ENCODE measurements around the gene RIPOR1. TPM values are rescaled to one million over a fixed set of nuclear protein-coding genes. Genes with fewer than 3 reads are reported as not detected.
A peak's percentile ranks its signal among the peaks of the same experiment; 100 is the strongest.

The RIPOR1 gene
- total RNA-seq, 1 experiment from 2014 or later, result 82.2 TPM

DNA sequence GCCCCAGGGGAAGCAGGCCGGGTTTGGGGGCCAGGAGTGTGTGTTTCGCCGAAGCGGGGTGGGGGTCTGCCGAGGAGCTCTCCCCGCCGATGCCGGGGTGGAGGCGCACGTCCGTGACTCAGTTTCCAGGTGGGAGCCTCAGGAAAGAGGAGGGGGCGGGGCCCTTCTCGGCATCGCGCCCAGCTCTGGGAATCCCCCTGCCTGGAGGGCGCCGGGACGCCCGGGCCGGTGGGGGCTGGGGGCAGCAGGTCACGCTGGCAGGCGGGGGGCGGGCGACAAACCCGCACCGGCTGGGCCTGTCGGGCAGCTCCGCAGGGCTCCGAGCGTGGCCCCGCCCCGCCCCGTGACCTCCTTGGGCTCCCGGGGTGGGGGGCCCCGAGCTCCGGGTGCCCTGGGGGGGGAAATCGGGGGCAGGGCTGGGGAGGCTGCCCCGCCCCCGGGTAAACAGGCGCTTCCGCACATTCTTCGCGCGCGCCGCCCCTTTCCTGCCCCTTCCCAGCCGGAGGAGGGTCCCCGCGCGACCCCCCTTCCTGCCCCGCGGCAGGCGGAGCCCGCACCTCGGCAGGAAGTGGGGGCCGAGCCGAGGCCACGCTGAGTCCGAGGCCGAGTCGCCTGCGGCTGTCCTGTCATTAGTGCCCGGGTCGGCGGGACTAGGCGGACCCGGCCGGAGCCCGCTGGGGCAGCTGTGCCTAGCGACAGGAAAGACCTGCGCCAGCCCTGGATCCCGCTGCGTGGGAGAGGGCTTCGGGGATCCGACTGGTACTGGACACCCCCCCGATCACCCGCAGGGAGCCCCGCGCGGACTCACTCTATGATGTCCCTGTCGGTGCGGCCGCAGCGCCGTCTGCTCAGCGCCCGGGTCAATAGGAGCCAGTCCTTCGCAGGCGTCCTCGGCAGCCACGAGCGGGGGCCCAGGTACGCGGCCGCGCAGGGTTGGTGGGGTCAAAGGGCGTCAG lies 9.3 kb downstream of the RIPOR1 start:
- Histone ChIP-seq H3K9me3 (ENCODE audit: control insufficient read depth, insufficient read depth, low read depth, low read length) (no peaks in the 10 kb centered on the region), H3K4me3 (ENCODE audit: low read depth in 2 of 2, low read length in 2 of 2) (peak overlapping the region; percentile 49 to 59), H3K27me3 (ENCODE audit: control insufficient read depth, insufficient read depth, low read length) (no peaks in the 10 kb centered on the region), H3K36me3 (ENCODE audit: control insufficient read depth, insufficient read depth, low read length) (no peaks in the 10 kb centered on the region), H3K27ac (ENCODE audit: low read length) (peak overlapping the region; percentile 63; the same call in 1 of the 2 replicates), H3K4me1 (ENCODE audit: control insufficient read depth, insufficient read depth, low read length) (peaks cover 6% of the 10 kb centered on the region; the same call in 1 of the 2 replicates)
- CTCF ChIA-PET, result interaction anchor here (2.6 kb wide), 1 partner anchor 17 kb away, joined by 11 read pairs; no protein-coding TSS in a partner anchor
- peak; percentile 47 for ATAC-seq
- TF ChIP-seq TCF7L2 (IDR thresholded peaks at IDR 0.05; ENCODE audit: low read depth, low read length), result no peak
- no peak for DNase-seq (ENCODE audit: low read depth, low spot score)
- in situ Hi-C loops (cut with HindIII; ENCODE audit: low pct_unique_long_range_greater_than_20kb, low sequenced_read_pairs), result no loop called here
- no TSS peak for BruUV-seq (replicated peaks)
- intact Hi-C loops (cut with micrococcal nuclease; ENCODE audit: unreplicated experiment), result no loop called here
- POLR2A ChIA-PET, result no interaction called here

DNA sequence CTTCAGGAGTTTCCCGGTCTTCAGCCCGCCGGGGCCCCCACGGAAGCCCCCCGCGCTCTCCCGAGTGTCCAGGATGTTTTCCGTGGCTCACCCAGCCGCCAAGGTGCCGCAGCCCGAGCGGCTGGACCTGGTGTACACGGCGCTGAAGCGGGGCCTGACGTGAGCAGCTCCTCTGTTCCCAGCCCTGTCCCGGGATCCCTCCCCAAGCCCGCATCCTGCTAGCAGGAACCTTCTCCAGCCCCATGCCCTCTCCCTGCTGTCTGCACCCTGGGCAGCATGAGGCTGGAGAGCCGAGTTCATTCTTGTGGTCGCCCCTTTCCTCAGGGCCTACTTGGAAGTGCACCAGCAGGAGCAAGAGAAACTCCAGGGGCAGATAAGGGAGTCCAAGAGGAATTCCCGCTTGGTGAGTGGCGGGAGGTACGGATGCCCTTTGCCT lies 10.1 kb downstream of the RIPOR1 start:
- Histone ChIP-seq H3K9me3 (ENCODE audit: control insufficient read depth, insufficient read depth, low read depth, low read length) (no peaks in the 10 kb centered on the region), H3K4me1 (ENCODE audit: control insufficient read depth, insufficient read depth, low read length) (peaks cover 6% of the 10 kb centered on the region; the same call in 1 of the 2 replicates), H3K36me3 (ENCODE audit: control insufficient read depth, insufficient read depth, low read length) (no peaks in the 10 kb centered on the region), H3K4me3 (ENCODE audit: low read depth in 2 of 2, low read length in 2 of 2) (peak overlapping the region; percentile 49 to 59), H3K27ac (ENCODE audit: low read length) (no peak overlapping the region), H3K27me3 (ENCODE audit: control insufficient read depth, insufficient read depth, low read length) (no peaks in the 10 kb centered on the region)
- no peak for TF ChIP-seq TCF7L2 (IDR thresholded peaks at IDR 0.05; ENCODE audit: low read depth, low read length)
- no peak for TF ChIP-seq SIN3A (IDR thresholded peaks at IDR 0.05; ENCODE audit: borderline replicate concordance, insufficient read depth, low read depth, low read length)
- TF ChIP-seq, protein P1, sequence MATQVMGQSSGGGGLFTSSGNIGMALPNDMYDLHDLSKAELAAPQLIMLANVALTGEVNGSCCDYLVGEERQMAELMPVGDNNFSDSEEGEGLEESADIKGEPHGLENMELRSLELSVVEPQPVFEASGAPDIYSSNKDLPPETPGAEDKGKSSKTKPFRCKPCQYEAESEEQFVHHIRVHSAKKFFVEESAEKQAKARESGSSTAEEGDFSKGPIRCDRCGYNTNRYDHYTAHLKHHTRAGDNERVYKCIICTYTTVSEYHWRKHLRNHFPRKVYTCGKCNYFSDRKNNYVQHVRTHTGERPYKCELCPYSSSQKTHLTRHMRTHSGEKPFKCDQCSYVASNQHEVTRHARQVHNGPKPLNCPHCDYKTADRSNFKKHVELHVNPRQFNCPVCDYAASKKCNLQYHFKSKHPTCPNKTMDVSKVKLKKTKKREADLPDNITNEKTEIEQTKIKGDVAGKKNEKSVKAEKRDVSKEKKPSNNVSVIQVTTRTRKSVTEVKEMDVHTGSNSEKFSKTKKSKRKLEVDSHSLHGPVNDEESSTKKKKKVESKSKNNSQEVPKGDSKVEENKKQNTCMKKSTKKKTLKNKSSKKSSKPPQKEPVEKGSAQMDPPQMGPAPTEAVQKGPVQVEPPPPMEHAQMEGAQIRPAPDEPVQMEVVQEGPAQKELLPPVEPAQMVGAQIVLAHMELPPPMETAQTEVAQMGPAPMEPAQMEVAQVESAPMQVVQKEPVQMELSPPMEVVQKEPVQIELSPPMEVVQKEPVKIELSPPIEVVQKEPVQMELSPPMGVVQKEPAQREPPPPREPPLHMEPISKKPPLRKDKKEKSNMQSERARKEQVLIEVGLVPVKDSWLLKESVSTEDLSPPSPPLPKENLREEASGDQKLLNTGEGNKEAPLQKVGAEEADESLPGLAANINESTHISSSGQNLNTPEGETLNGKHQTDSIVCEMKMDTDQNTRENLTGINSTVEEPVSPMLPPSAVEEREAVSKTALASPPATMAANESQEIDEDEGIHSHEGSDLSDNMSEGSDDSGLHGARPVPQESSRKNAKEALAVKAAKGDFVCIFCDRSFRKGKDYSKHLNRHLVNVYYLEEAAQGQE (IDR thresholded peaks at IDR 0.05; ENCODE audit: insufficient read depth in 1 of 2, low read depth in 2 of 2, low read length in 1 of 2), result no peak
- TF ChIP-seq, protein P2, sequence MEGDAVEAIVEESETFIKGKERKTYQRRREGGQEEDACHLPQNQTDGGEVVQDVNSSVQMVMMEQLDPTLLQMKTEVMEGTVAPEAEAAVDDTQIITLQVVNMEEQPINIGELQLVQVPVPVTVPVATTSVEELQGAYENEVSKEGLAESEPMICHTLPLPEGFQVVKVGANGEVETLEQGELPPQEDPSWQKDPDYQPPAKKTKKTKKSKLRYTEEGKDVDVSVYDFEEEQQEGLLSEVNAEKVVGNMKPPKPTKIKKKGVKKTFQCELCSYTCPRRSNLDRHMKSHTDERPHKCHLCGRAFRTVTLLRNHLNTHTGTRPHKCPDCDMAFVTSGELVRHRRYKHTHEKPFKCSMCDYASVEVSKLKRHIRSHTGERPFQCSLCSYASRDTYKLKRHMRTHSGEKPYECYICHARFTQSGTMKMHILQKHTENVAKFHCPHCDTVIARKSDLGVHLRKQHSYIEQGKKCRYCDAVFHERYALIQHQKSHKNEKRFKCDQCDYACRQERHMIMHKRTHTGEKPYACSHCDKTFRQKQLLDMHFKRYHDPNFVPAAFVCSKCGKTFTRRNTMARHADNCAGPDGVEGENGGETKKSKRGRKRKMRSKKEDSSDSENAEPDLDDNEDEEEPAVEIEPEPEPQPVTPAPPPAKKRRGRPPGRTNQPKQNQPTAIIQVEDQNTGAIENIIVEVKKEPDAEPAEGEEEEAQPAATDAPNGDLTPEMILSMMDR (IDR thresholded peaks at IDR 0.05), result no peak
- intact Hi-C loops (cut with micrococcal nuclease; ENCODE audit: unreplicated experiment), result no loop called here
- ChIA-PET CTCF (no interaction called here), POLR2A (no interaction called here)
- ATAC-seq (peak; percentile 20), DNase-seq (ENCODE audit: low read depth, low spot score) (no peak)
- in situ Hi-C loops (cut with HindIII; ENCODE audit: low pct_unique_long_range_greater_than_20kb, low sequenced_read_pairs), result no loop called here
- no TSS peak for BruUV-seq (replicated peaks)

DNA sequence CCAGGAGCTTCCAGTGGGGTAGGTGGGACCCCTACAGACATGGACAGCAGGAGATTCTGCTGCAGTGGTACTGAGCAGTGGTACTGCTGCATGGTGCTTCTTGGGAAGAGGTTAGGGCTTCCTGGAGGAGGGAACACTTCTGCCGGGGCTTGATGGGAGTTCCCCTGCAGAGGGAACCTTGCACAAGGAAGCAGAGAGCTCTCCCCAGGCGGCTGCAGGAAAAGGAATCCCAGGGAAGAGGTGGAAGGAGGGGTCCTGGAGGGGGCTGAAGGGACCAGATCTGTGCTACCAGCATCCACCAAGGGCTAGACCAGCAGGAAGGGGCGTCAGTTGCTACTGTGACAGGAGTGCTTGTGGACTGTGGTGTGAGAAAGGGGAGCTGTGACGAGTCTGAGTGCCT lies 10.6 kb downstream of the RIPOR1 start:
- Histone ChIP-seq H3K27ac (ENCODE audit: low read length) (no peak overlapping the region), H3K9me3 (ENCODE audit: control insufficient read depth, insufficient read depth, low read depth, low read length) (no peaks in the 10 kb centered on the region), H3K27me3 (ENCODE audit: control insufficient read depth, insufficient read depth, low read length) (no peaks in the 10 kb centered on the region), H3K36me3 (ENCODE audit: control insufficient read depth, insufficient read depth, low read length) (no peaks in the 10 kb centered on the region), H3K4me3 (ENCODE audit: low read depth in 2 of 2, low read length in 2 of 2) (no peak overlapping the region), H3K4me1 (ENCODE audit: control insufficient read depth, insufficient read depth, low read length) (peaks cover 6% of the 10 kb centered on the region; the same call in 1 of the 2 replicates)
- ATAC-seq (no peak), DNase-seq (ENCODE audit: low read depth, low spot score) (no peak)
- in situ Hi-C loops (cut with HindIII; ENCODE audit: low pct_unique_long_range_greater_than_20kb, low sequenced_read_pairs), result no loop called here
- ChIA-PET POLR2A (no interaction called here), CTCF (interaction anchor here (0.5 kb wide), 1 partner anchor 19 kb away, joined by 3 read pairs; no protein-coding TSS in a partner anchor)
- intact Hi-C loops (cut with micrococcal nuclease; ENCODE audit: unreplicated experiment), result no loop called here
- no TSS peak for BruUV-seq (replicated peaks)
- TF ChIP-seq SIN3A (IDR thresholded peaks at IDR 0.05; ENCODE audit: borderline replicate concordance, insufficient read depth, low read depth, low read length), result no peak
- TF ChIP-seq, protein P1 (IDR thresholded peaks at IDR 0.05; ENCODE audit: insufficient read depth in 1 of 2, low read depth in 2 of 2, low read length in 1 of 2), result no peak
- TF ChIP-seq POLR2AphosphoS5 (IDR thresholded peaks at IDR 0.05; ENCODE audit: low read depth, low read length), result no peak
- TF ChIP-seq, protein P2 (IDR thresholded peaks at IDR 0.05), result no peak
- no peak for TF ChIP-seq TCF7L2 (IDR thresholded peaks at IDR 0.05; ENCODE audit: low read depth, low read length)
